Retina (tissue), 1 donor: ENCODE data around the gene DLGAP1.

ENCODE experiments used
- DNase-seq: peaks from one replicate; pipeline ENCODE4 v3.0.0-alpha.2; 2016

DLGAP1 gene

GRCh38 chr18:3554811-3555427, 900.2 kb downstream of the DLGAP1 start:
- DNase-seq = no peak

GRCh38 chr18:3554091-3554601, 901.0 kb downstream of the DLGAP1 start:
- peak; percentile 38 for DNase-seq

GRCh38 chr18:3552305-3552704, 902.8 kb downstream of the DLGAP1 start:
- no peak for DNase-seq

- no peak for DNase-seq
These were observed 907.1 kb downstream of the DLGAP1 start for GRCh38 chr18:3547891-3548615.

- no peak for DNase-seq
These were observed 909.0 kb downstream of the DLGAP1 start for GRCh38 chr18:3546106-3546505.

- DNase-seq = no peak
These were observed 910.6 kb downstream of the DLGAP1 start for GRCh38 chr18:3544537-3544936.

GRCh38 chr18:3541549-3542386, 913.3 kb downstream of the DLGAP1 start:
- DNase-seq = no peak

GRCh38 chr18:3540805-3541548, 914.1 kb downstream of the DLGAP1 start:
- DNase-seq = no peak

GRCh38 chr18:3538954-3539617, 916.0 kb downstream of the DLGAP1 start:
- DNase-seq = no peak

GRCh38 chr18:3538456-3538855, 916.7 kb downstream of the DLGAP1 start:
- DNase-seq = peak; percentile 27

GRCh38 chr18:3530807-3531206, 924.3 kb downstream of the DLGAP1 start:
- no peak for DNase-seq

- DNase-seq = no peak
These were observed 925.5 kb downstream of the DLGAP1 start for GRCh38 chr18:3529601-3530000.

GRCh38 chr18:3529077-3529476, 926.0 kb downstream of the DLGAP1 start:
- no peak for DNase-seq

GRCh38 chr18:3528231-3528630, 926.9 kb downstream of the DLGAP1 start:
- DNase-seq = no peak

- peak; percentile 69 for DNase-seq
These were observed 928.4 kb downstream of the DLGAP1 start for GRCh38 chr18:3526421-3527354.

GRCh38 chr18:3525870-3526420, 929.2 kb downstream of the DLGAP1 start:
- peak; percentile 52 for DNase-seq

GRCh38 chr18:3524706-3525105, 930.4 kb downstream of the DLGAP1 start:
- no peak for DNase-seq

- no peak for DNase-seq
These were observed 934.6 kb downstream of the DLGAP1 start for GRCh38 chr18:3520230-3521085.

GRCh38 chr18:3514312-3515216, 940.5 kb downstream of the DLGAP1 start:
- DNase-seq = no peak
